HG03135 (cell line): ENCODE results near the gene CREB3L2.
"Not testable (repeated sequence)": the region's sequence is repeated elsewhere in the genome, so short reads cannot be mapped to it uniquely, and the experiment has no call there.

Experiments used
- ATAC-seq: cut with Tn5 transposase; IDR thresholded peaks from one replicate; pipeline ENCODE4 v1.9.1; 2021; ENCODE audit warnings: mild to moderate bottlenecking, moderate library complexity; ENCODE audit not compliant: unreplicated experiment

The CREB3L2 gene

GRCh38 chr7:137935884-137936508 is 65.9 kb downstream of the CREB3L2 start:
- ATAC-seq, result peak; percentile 45

- ATAC-seq, result peak; percentile 84
Measured at GRCh38 chr7:137934941-137935883, 66.7 kb downstream of the CREB3L2 start.

GRCh38 chr7:137934176-137934826 is 67.6 kb downstream of the CREB3L2 start:
- no peak for ATAC-seq

- ATAC-seq, result no peak
Measured at GRCh38 chr7:137933270-137934017, 68.4 kb downstream of the CREB3L2 start.

GRCh38 chr7:137932881-137933269 is 69.0 kb downstream of the CREB3L2 start:
- ATAC-seq, result no peak

GRCh38 chr7:137931823-137932222 is 70.1 kb downstream of the CREB3L2 start:
- ATAC-seq, result no peak

GRCh38 chr7:137930581-137930980 is 71.3 kb downstream of the CREB3L2 start:
- no peak for ATAC-seq

- no peak for ATAC-seq
Measured at GRCh38 chr7:137928626-137929025, 73.3 kb downstream of the CREB3L2 start.

GRCh38 chr7:137927386-137927785 is 74.5 kb downstream of the CREB3L2 start:
- ATAC-seq, result no peak

GRCh38 chr7:137926206-137926605 is 75.7 kb downstream of the CREB3L2 start:
- not testable (repeated sequence) for ATAC-seq

GRCh38 chr7:137925754-137926153 is 76.1 kb downstream of the CREB3L2 start:
- no peak for ATAC-seq

GRCh38 chr7:137925091-137925490 is 76.8 kb downstream of the CREB3L2 start:
- no peak for ATAC-seq

GRCh38 chr7:137923380-137923779 is 78.5 kb downstream of the CREB3L2 start:
- no peak for ATAC-seq

- ATAC-seq, result no peak
Measured at GRCh38 chr7:137920637-137921399, 81.1 kb downstream of the CREB3L2 start.

GRCh38 chr7:137919987-137920386 is 81.9 kb downstream of the CREB3L2 start:
- ATAC-seq, result no peak

GRCh38 chr7:137916980-137917645 is 84.8 kb downstream of the CREB3L2 start:
- ATAC-seq, result no peak

GRCh38 chr7:137916564-137916963 is 85.3 kb downstream of the CREB3L2 start:
- no peak for ATAC-seq

- no peak for ATAC-seq
Measured at GRCh38 chr7:137915266-137915665, 86.6 kb downstream of the CREB3L2 start.

GRCh38 chr7:137913985-137914384 is 87.9 kb downstream of the CREB3L2 start:
- no peak for ATAC-seq

GRCh38 chr7:137909042-137909441 is 92.8 kb downstream of the CREB3L2 start:
- ATAC-seq, result no peak
